Thyroid gland (tissue), 4 donors: ENCODE results near the gene MAEA. TPM values are rescaled to one million over a fixed set of nuclear protein-coding genes. Genes with fewer than 3 reads are reported as not detected.

ENCODE experiments used
- DNase-seq, 2 donors: peaks; one replicate each; pipeline ENCODE4 v3.0.0-alpha.2; 2019
- H3K27ac ChIP-seq, 3 donors: fragments of 200-600 bp; sonication (generic); 1 replicate in 2 of 3; 2 replicates in 1 of 3; pipeline ENCODE4 v1.5.1; 2016 to 2019; ENCODE audit warnings: mild to moderate bottlenecking in 1 of 3, moderate library complexity in 1 of 3
- H3K27me3 ChIP-seq: fragments of 200-600 bp; sonication (generic); one replicate; pipeline ENCODE4 v1.5.1; 2019
- H3K36me3 ChIP-seq, 2 donors: fragments of 200-600 bp; sonication (generic); one replicate each; pipeline ENCODE4 v1.5.1; 2016 to 2019
- H3K4me1 ChIP-seq, 2 donors: fragments of 200-600 bp; sonication (generic); one replicate each; pipeline ENCODE4 v1.5.1; 2017 to 2019
- H3K4me3 ChIP-seq, 3 donors: fragments of 200-600 bp; sonication (generic); replicated peaks in 1 of 3; 1 replicate in 2 of 3; 2 replicates in 1 of 3; pipeline ENCODE4 v1.5.1; 2016; ENCODE audit warnings: mild to moderate bottlenecking in 1 of 3
- H3K9me3 ChIP-seq: fragments of 200-600 bp; sonication (generic); one replicate; pipeline ENCODE4 v1.5.1; 2017
- POLR2A ChIP-seq, 2 donors: fragments of 450-650 bp; IDR thresholded peaks; one replicate each; pipeline ENCODE4 v1.6.1; 2017; ENCODE audit warnings: antibody characterized with exemption in 2 of 2, mild to moderate bottlenecking in 2 of 2, moderate library complexity in 1 of 2
- WGBS, 2 donors: methylation state at CpG; one replicate each; pipeline ENCODE4 v1.1.5; 2017; 5-methylcytosine and 5-hydroxymethylcytosine counted together
- intact Hi-C: fragments of 100-400 bp; cut with DNase I; formaldehyde crosslinking; loops from one replicate; pipeline ENCODE4 v1.15.1; 2023
- total RNA-seq, 4 donors: library from RNA; depleted of rRNA; stranded (reverse); fragments of >200 nt; gene quantifications; one replicate each; pipeline ENCODE4 v1.2.3, GENCODE V29; 2016
- TF ChIP-seq, protein P1 (sequence below), 6 experiments: fragments of 200-600 bp in 3 of 6; fragments of 450-650 bp in 3 of 6; sonication (generic) in 3 of 6; IDR thresholded peaks; one replicate each; pipeline ENCODE4 v1.5.1; 2016 to 2019; ENCODE audit warnings: antibody characterized with exemption in 6 of 6, mild to moderate bottlenecking in 2 of 6, inconsistent platforms in 1 of 6, moderate library complexity in 1 of 6

Gene MAEA
- total RNA-seq, 4 donors from 2014 or later = 85.3 to 99.5 (median 87.3) TPM

DNA sequence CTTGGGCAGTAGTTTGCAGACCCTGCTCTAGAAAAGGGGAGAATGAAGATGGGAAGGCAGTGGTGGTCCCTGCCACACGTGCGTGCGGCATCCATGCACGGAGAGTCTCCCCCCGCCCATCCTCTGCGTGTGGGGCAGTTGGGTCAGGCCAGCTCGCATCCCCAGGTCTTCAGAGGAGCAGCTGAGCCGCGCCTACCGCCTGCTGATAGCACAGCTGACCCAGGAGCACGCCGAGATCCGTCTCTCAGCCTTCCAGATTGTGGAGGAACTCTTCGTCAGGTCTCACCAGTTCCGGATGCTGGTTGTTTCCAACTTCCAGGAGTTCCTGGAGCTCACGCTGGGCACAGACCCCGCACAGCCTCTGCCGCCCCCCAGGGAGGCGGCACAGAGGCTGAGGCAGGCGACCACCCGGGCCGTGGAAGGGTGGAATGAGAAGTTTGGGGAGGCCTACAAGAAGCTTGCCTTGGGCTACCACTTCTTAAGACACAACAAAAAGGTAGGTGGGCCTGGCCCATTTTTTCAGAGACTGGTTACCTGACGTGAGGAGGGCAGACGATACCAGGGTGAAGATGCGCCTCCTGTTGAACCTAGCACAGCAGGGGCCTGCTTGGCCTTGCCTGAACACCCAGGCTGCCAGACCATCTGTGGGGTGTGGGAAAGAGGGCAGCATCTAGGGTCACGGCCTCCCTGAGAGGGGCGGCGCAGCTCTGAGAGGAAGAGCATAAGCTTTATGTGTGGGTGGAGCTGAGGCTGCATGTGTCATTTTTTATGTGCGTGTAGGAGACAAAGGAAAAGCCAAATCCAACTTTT lies 59.9 kb downstream of the MAEA start:
- H3K4me1 ChIP-seq = peaks cover 8 to 16% of the 10 kb centered on the region in 2 donors

GRCh38 chr4:1350169-1350520 lies 60.5 kb downstream of the MAEA start:
- Histone ChIP-seq H3K27me3 (no peaks in the 10 kb centered on the region), H3K27ac (no peak overlapping the region), H3K4me3 (no peak overlapping the region), H3K4me1 (peaks cover 8 to 16% of the 10 kb centered on the region in 2 donors), H3K36me3 (peaks cover 4 to 12% of the 10 kb centered on the region in 2 donors), H3K9me3 (no peaks in the 10 kb centered on the region)
- no peak for TF ChIP-seq POLR2A (IDR thresholded peaks at IDR 0.05)
- TF ChIP-seq, protein P1, sequence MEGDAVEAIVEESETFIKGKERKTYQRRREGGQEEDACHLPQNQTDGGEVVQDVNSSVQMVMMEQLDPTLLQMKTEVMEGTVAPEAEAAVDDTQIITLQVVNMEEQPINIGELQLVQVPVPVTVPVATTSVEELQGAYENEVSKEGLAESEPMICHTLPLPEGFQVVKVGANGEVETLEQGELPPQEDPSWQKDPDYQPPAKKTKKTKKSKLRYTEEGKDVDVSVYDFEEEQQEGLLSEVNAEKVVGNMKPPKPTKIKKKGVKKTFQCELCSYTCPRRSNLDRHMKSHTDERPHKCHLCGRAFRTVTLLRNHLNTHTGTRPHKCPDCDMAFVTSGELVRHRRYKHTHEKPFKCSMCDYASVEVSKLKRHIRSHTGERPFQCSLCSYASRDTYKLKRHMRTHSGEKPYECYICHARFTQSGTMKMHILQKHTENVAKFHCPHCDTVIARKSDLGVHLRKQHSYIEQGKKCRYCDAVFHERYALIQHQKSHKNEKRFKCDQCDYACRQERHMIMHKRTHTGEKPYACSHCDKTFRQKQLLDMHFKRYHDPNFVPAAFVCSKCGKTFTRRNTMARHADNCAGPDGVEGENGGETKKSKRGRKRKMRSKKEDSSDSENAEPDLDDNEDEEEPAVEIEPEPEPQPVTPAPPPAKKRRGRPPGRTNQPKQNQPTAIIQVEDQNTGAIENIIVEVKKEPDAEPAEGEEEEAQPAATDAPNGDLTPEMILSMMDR (IDR thresholded peaks at IDR 0.05) = no peak
- 93% methylated on average over 5 of the region's 5 CpGs for WGBS, 2 donors
- intact Hi-C loops = loop anchor here (5.0 to 10.0 kb wide), 4 partner anchors 185 to 375 kb away; partner anchors contain the start of genes TACC3 and TMEM129
- no peak for DNase-seq

More for the DNA sequence above, 59.9 kb downstream of the MAEA start:
- no peak for DNase-seq
- H3K4me3 ChIP-seq = no peak overlapping the region
- peaks cover 0 to 8% of the 10 kb centered on the region in 2 donors for H3K36me3 ChIP-seq
- TF ChIP-seq POLR2A (IDR thresholded peaks at IDR 0.05) = no peak
- TF ChIP-seq, protein P1 (IDR thresholded peaks at IDR 0.05) = no peak
- no peak overlapping the region for H3K27ac ChIP-seq
- 89 to 93% methylated on average over 16 to 19 of the region's 29 CpGs for WGBS, 2 donors
- H3K9me3 ChIP-seq = no peaks in the 10 kb centered on the region
- H3K27me3 ChIP-seq = no peaks in the 10 kb centered on the region
- intact Hi-C loops = loop anchor here (5.0 to 10.0 kb wide), 6 partner anchors 65 to 375 kb away; partner anchors contain the start of genes FGFRL1, MAEA, TACC3 and TMEM129

DNA sequence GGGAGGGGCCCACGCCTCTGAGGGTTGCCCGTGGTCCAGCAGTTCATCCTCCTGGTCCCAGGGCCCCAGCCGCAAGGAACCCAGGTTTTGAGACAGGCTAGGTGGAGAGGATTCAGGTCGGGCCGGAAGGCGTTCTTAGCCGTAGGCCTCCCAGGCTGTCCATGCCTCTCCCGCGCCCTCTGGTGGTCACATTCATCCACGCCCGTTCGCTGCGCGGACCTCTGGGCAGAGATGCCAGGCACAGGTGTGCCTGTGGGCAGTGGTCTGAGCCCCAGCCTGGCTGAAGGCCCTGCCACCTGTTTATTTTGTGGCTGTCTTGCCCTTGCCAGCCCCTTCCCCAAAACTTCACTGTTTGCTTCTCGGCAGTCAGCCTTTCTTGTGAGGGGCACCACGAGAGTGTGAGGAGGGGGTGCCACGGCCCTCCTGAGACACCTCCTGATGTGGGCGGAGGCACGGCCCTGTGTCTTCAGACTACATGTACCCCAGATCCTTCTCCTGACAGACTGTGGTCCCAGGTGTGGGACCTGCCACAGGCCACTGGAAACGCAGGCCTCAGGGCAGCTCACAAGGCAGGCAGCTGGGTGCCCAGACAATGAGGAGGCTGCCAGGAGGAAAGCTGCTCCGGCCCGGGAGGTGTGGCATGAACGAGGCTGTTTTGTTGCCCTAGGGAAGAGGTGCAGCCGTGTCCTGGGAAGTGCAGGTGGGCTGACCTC lies 62.3 kb downstream of the MAEA start:
- Histone ChIP-seq H3K36me3 (peaks cover 8 to 15% of the 10 kb centered on the region in 2 donors), H3K27me3 (no peaks in the 10 kb centered on the region), H3K4me3 (no peak overlapping the region), H3K4me1 (peaks cover 8 to 16% of the 10 kb centered on the region in 2 donors), H3K9me3 (no peaks in the 10 kb centered on the region), H3K27ac (no peak overlapping the region)
- DNase-seq = peak; percentile 87
- TF ChIP-seq, protein P1 (IDR thresholded peaks at IDR 0.05) = peak; percentile 82 to 95 (median 88)
- no peak for TF ChIP-seq POLR2A (IDR thresholded peaks at IDR 0.05)
- intact Hi-C loops = loop anchor here (5.0 to 10.0 kb wide), 4 partner anchors 187 to 373 kb away; partner anchors contain the start of genes TACC3 and TMEM129
- 36 to 46% methylated on average over 10 to 20 of the region's 24 CpGs for WGBS, 2 donors

GRCh38 chr4:1352567-1352900 lies 62.8 kb downstream of the MAEA start:
- H3K4me3 ChIP-seq = no peak overlapping the region
- H3K27ac ChIP-seq = no peak overlapping the region
- peaks cover 8 to 16% of the 10 kb centered on the region in 2 donors for H3K4me1 ChIP-seq
- TF ChIP-seq POLR2A (IDR thresholded peaks at IDR 0.05) = no peak
- TF ChIP-seq, protein P1 (IDR thresholded peaks at IDR 0.05) = no peak
- peaks cover 8 to 15% of the 10 kb centered on the region in 2 donors for H3K36me3 ChIP-seq
- no peaks in the 10 kb centered on the region for H3K27me3 ChIP-seq
- H3K9me3 ChIP-seq = no peaks in the 10 kb centered on the region
- intact Hi-C loops = loop anchor here (5.0 to 10.0 kb wide), 4 partner anchors 188 to 372 kb away; partner anchors contain the start of genes TACC3 and TMEM129
- 92 to 94% methylated on average over 11 to 12 of the region's 12 CpGs for WGBS, 2 donors
- no peak for DNase-seq
